Sigmoid colon (tissue), 7 donors: Measurements from ENCODE around the gene PRRT1. TPM values are rescaled to one million over a fixed set of nuclear protein-coding genes. Genes with fewer than 3 reads are reported as not detected.

ENCODE experiments used
- DNase-seq: peaks from one replicate; pipeline ENCODE4 v3.0.0-alpha.2; 2019
- H3K27ac ChIP-seq, 4 donors: fragments of 200-600 bp; sonication (generic); one replicate each; pipeline ENCODE4 v1.5.1; 2016 to 2019; ENCODE audit warnings: mild to moderate bottlenecking in 1 of 4
- H3K27me3 ChIP-seq, 3 donors: fragments of 200-600 bp; sonication (generic); one replicate each; pipeline ENCODE4 v1.5.1; 2019; ENCODE audit warnings: mild to moderate bottlenecking in 1 of 3
- H3K36me3 ChIP-seq, 4 donors: fragments of 200-600 bp; sonication (generic); one replicate each; pipeline ENCODE4 v1.5.1; 2016 to 2019
- H3K4me1 ChIP-seq, 4 donors: fragments of 200-600 bp; sonication (generic); one replicate each; pipeline ENCODE4 v1.5.1; 2017 to 2019
- H3K4me3 ChIP-seq, 4 donors: fragments of 200-600 bp; sonication (generic); one replicate each; pipeline ENCODE4 v1.5.1; 2017 to 2019; ENCODE audit warnings: mild to moderate bottlenecking in 2 of 4, moderate library complexity in 1 of 4
- H3K9me3 ChIP-seq, 4 donors: fragments of 200-600 bp in 3 of 4; sonication (generic) in 3 of 4; one replicate each; pipeline versions ENCODE4 v1.5.1 to v1.6.1; 2013 to 2019
- EP300 ChIP-seq, 4 donors: sonication (generic); formaldehyde crosslinking; IDR thresholded peaks; one replicate each; pipeline ENCODE4 v1.6.1; 2017; ENCODE audit warnings: antibody characterized with exemption in 4 of 4
- POLR2A ChIP-seq, 2 donors: fragments of 450-650 bp; IDR thresholded peaks; one replicate each; pipeline ENCODE4 v1.6.1; 2016; ENCODE audit warnings: antibody characterized with exemption in 2 of 2, mild to moderate bottlenecking in 2 of 2, moderate library complexity in 2 of 2
- POLR2AphosphoS5 ChIP-seq, 4 donors: sonication (generic); formaldehyde crosslinking; IDR thresholded peaks; one replicate each; pipeline ENCODE4 v1.6.1; 2017; ENCODE audit warnings: antibody characterized with exemption in 4 of 4
- WGBS, 2 donors: extraction: QIAGEN DNeasy Blood & Tissue Kit; methylation state at CpG; one replicate each; pipeline ENCODE4 v1.1.7; 2013; 5-methylcytosine and 5-hydroxymethylcytosine counted together
- intact Hi-C: fragments of 100-400 bp; cut with DNase I; formaldehyde crosslinking; loops from one replicate; pipeline ENCODE4 v1.15.1; 2023
- polyA plus RNA-seq, 3 donors: library from polyadenylated mRNA; stranded (reverse); fragments of 200-250 nt; gene quantifications; one replicate each; pipeline ENCODE4 v1.2.3, GENCODE V29; 2013
- total RNA-seq, 4 donors: library from RNA; depleted of rRNA; stranded (reverse); fragments of >200 nt; gene quantifications; one replicate each; pipeline ENCODE4 v1.1.0, GENCODE V29; 2016
- TF ChIP-seq, protein P1 (sequence below), 4 experiments: fragments of 450-650 bp in 3 of 4; fragments of 200-600 bp in 1 of 4; IDR thresholded peaks; one replicate each; pipeline ENCODE4 v1.5.1; 2016 to 2019; ENCODE audit warnings: antibody characterized with exemption in 4 of 4, mild to moderate bottlenecking in 3 of 4, moderate library complexity in 2 of 4
- donor health status: healthy with polysubstance abuse.
- donor health status: Bipolar disorder and iron deficiency.
- donor health status: healthy.

PRRT1 gene
- total and polyA plus RNA-seq, 7 donors: 0.46 to 6.1 (median 2.5) TPM

DNA sequence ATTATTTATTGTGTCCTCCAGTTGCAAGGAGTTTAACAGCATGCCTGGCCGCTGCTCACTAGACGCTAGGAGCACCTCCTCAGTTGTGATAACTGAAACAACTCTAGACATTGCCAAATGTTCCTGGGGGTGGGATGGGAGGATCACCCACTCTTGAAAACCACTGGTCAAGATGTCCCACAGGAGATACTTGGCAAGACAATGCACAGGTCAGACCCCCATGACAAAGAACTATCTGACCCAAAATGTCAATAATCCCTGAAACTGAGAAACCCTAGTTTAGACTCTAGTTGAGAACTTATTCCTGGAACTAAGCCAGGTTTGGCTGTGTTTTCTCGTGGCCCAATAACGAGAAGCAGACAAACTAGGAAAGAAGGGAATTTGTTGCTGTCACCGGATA lies 12.1 kb downstream of the PRRT1 start:
- H3K9me3 ChIP-seq: no peaks in the 10 kb centered on the region
- no peaks in the 10 kb centered on the region for H3K36me3 ChIP-seq
- H3K4me1 ChIP-seq: no peaks in the 10 kb centered on the region
- no peak for DNase-seq
- no peak overlapping the region for H3K27ac ChIP-seq
- intact Hi-C loops: no loop called here
- H3K27me3 ChIP-seq: no peaks in the 10 kb centered on the region
- H3K4me3 ChIP-seq: no peak overlapping the region
- WGBS, 2 donors: 76 to 77% methylated on average over 5 of the region's 5 CpGs
- TF ChIP-seq, protein P1, sequence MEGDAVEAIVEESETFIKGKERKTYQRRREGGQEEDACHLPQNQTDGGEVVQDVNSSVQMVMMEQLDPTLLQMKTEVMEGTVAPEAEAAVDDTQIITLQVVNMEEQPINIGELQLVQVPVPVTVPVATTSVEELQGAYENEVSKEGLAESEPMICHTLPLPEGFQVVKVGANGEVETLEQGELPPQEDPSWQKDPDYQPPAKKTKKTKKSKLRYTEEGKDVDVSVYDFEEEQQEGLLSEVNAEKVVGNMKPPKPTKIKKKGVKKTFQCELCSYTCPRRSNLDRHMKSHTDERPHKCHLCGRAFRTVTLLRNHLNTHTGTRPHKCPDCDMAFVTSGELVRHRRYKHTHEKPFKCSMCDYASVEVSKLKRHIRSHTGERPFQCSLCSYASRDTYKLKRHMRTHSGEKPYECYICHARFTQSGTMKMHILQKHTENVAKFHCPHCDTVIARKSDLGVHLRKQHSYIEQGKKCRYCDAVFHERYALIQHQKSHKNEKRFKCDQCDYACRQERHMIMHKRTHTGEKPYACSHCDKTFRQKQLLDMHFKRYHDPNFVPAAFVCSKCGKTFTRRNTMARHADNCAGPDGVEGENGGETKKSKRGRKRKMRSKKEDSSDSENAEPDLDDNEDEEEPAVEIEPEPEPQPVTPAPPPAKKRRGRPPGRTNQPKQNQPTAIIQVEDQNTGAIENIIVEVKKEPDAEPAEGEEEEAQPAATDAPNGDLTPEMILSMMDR (IDR thresholded peaks at IDR 0.05): no peak

DNA sequence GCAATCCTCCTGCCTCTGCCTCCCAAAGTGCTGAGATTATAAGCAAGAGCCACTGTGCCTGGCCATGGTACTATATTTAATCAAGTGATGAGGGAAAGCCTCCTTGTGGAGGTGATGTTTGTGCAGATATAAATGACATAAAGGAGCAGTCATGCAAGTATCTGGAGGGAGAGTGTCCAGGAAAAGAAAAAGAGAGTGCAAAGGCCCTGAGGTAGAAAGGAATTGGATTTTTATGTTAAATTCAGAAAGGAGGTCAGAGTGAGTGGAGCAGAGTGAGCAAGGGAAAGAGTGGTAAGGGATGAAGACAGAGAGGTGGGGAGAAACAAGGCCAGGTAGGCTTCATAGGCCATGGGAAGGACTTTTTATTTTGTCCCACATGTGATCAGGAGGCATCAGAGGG lies 14.3 kb downstream of the PRRT1 start:
- Histone ChIP-seq H3K36me3 (no peaks in the 10 kb centered on the region), H3K9me3 (no peaks in the 10 kb centered on the region), H3K4me3 (no peak overlapping the region), H3K27ac (no peak overlapping the region), H3K4me1 (no peaks in the 10 kb centered on the region), H3K27me3 (no peaks in the 10 kb centered on the region)
- intact Hi-C loops: no loop called here
- TF ChIP-seq EP300 (IDR thresholded peaks at IDR 0.05) (no peak), POLR2AphosphoS5 (IDR thresholded peaks at IDR 0.05) (no peak), POLR2A (IDR thresholded peaks at IDR 0.05) (no peak)
- TF ChIP-seq, protein P1 (IDR thresholded peaks at IDR 0.05): no peak
- DNase-seq: no peak

DNA sequence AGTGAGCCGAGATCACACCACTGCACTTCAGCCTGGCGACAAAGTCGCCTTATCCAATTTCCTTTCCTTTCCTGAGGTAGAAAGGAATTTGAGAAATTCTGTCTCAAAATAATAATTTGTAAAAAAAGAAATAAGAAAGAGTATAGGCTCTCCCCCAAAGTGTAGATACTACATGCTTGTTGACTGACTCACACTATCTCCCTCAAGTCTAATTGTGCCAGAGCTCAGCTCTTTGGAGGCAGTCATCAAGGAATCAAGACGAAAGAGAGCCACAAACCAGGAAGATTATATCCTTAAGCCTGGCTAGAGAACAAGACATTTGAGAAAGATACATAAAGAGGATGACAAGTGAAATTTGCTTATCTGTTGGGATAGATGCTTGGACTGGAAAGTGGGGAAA lies 18.0 kb downstream of the PRRT1 start:
- Histone ChIP-seq H3K9me3 (no peaks in the 10 kb centered on the region), H3K36me3 (no peaks in the 10 kb centered on the region), H3K4me3 (no peak overlapping the region), H3K4me1 (peaks cover 0 to 13% (median 11%) of the 10 kb centered on the region in 4 donors), H3K27me3 (no peaks in the 10 kb centered on the region), H3K27ac (no peak overlapping the region)
- no peak for TF ChIP-seq POLR2A (IDR thresholded peaks at IDR 0.05)
- TF ChIP-seq, protein P1 (IDR thresholded peaks at IDR 0.05): no peak
- no peak for TF ChIP-seq POLR2AphosphoS5 (IDR thresholded peaks at IDR 0.05)
- TF ChIP-seq EP300 (IDR thresholded peaks at IDR 0.05): no peak
- intact Hi-C loops: no loop called here
- no peak for DNase-seq
- WGBS, 2 donors: 83 to 89% methylated on average over 4 of the region's 4 CpGs

DNA sequence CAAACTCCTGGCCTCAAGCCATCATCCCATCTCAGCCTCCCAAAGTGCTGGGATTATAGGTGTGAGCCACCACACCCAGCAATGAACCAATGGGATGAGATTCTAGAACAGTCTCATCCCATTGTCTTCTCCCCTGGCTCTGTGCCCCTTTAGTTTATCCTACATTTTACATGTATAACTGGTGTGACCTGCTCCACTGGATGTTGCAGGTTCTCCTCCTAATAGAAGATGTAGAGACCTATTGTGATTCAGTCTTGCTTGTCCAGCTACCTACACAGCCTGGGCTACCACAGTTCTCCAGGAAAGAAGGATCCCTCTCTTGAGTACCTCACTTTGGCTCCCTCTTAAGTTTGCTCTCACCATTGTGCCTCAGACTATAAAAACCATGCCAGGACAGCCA lies 19.6 kb downstream of the PRRT1 start:
- peaks cover 0 to 25% (median 20%) of the 10 kb centered on the region in 4 donors for H3K4me1 ChIP-seq
- no peaks in the 10 kb centered on the region for H3K27me3 ChIP-seq
- H3K36me3 ChIP-seq: no peaks in the 10 kb centered on the region
- H3K4me3 ChIP-seq: no peak overlapping the region
- no peaks in the 10 kb centered on the region for H3K9me3 ChIP-seq
- no peak for DNase-seq
- intact Hi-C loops: no loop called here
- TF ChIP-seq, protein P1 (IDR thresholded peaks at IDR 0.05): no peak
- no peak overlapping the region for H3K27ac ChIP-seq

DNA sequence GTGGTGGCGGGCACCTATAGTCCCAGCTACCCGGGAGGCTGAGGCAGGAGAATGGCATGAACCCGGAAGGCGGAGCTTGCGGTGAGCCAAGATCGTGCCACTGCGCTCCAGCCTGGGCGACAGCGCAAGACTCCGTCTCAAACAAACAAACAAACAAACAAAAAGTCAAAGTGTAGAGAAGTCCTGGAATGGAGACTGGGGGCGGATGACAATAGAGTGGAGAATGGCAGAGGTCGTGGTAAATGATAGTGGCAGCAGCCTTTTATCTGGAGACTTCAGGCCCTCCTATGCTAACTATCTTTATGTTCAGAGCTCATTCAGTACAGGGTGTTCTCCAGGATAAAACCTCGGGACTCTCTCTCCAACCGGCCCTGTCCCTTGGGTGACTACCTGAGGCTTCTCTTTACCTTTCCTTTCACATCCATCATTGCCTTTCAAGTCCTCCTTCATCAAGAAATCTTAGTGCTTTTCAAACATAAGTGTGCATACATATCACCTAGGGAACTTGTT lies 20.2 kb downstream of the PRRT1 start:
- WGBS, 2 donors: 89 to 94% methylated on average over 14 of the region's 14 CpGs
- H3K4me3 ChIP-seq: no peak overlapping the region
- peaks cover 0 to 31% (median 26%) of the 10 kb centered on the region in 4 donors for H3K4me1 ChIP-seq
- intact Hi-C loops: loop anchor here (1.0 kb wide), 1 partner anchor 17 kb away; no protein-coding TSS in a partner anchor
- peak; percentile 28 for DNase-seq
- H3K27ac ChIP-seq: no peak overlapping the region
- TF ChIP-seq EP300 (IDR thresholded peaks at IDR 0.05): no peak
- TF ChIP-seq POLR2A (IDR thresholded peaks at IDR 0.05): no peak
- TF ChIP-seq, protein P1 (IDR thresholded peaks at IDR 0.05): no peak
- H3K27me3 ChIP-seq: no peaks in the 10 kb centered on the region
- no peaks in the 10 kb centered on the region for H3K9me3 ChIP-seq
- H3K36me3 ChIP-seq: peaks cover 0 to 4% (median 0%) of the 10 kb centered on the region in 4 donors
